A673 (cell line): Measurements from ENCODE around the gene AKAP1. TPM values are rescaled to one million over a fixed set of nuclear protein-coding genes. Genes with fewer than 3 reads are reported as not detected.

ENCODE experiments used
- BruUV-seq: library from RNA; stranded (reverse); fragments of 400-500 nt; replicated peaks from 2 replicates; lab custom pipeline; 2021; lab: Mats Ljungman, UMichigan
- CTCF ChIA-PET: fragments of 300-600 bp; sonication (Branson Sonifier 250); formaldehyde crosslinking; loops from one replicate; lab custom pipeline; 2022; ENCODE audit warnings: antibody characterized with exemption; lab: Charles Lee
- POLR2A ChIA-PET: fragments of 300-600 bp; sonication (Branson Sonifier 250); formaldehyde crosslinking; loops from one replicate; lab custom pipeline; 2022; ENCODE audit warnings: antibody characterized with exemption; ENCODE audit not compliant: low non-redundant PET; lab: Charles Lee
- DNase-seq: peaks from one replicate; pipeline ENCODE4 v3.0.0-alpha.2; 2015; ENCODE audit warnings: low spot score
- H3K27ac ChIP-seq: fragments of 200-600 bp; sonication (generic); 2 replicates; pipeline ENCODE4 v1.5.1; 2016; ENCODE audit warnings: mixed run types, low read depth, mild to moderate bottlenecking, mixed read lengths, antibody characterized with exemption, low read length; ENCODE audit not compliant: poor library complexity, severe bottlenecking
- H3K27me3 ChIP-seq: fragments of 200-600 bp; sonication (generic); replicated peaks from 2 replicates; pipeline ENCODE4 v1.6.1; 2017; ENCODE audit warnings: mixed run types, low read depth, mild to moderate bottlenecking, mixed read lengths, antibody characterized with exemption, low read length; ENCODE audit not compliant: insufficient read depth, poor library complexity
- H3K36me3 ChIP-seq: fragments of 200-600 bp; sonication (generic); 2 replicates; pipeline ENCODE4 v1.6.1; 2016; ENCODE audit warnings: mixed run types, mild to moderate bottlenecking, mixed read lengths, antibody characterized with exemption, low read length; ENCODE audit not compliant: insufficient read depth, poor library complexity, severe bottlenecking
- H3K4me1 ChIP-seq: fragments of 200-600 bp; sonication (generic); 2 replicates; pipeline ENCODE4 v1.6.1; 2017; ENCODE audit warnings: mixed run types, mild to moderate bottlenecking, mixed read lengths, antibody characterized with exemption, low read length; ENCODE audit not compliant: insufficient read depth, poor library complexity, severe bottlenecking
- H3K4me3 ChIP-seq: fragments of 200-600 bp; sonication (generic); 2 replicates; pipeline ENCODE4 v1.5.1; 2016; ENCODE audit warnings: low read depth, mixed run types, mild to moderate bottlenecking, mixed read lengths, low read length; ENCODE audit not compliant: poor library complexity, severe bottlenecking
- H3K9me3 ChIP-seq: fragments of 200-600 bp; sonication (generic); 2 replicates; pipeline ENCODE4 v1.6.1; 2016; ENCODE audit warnings: mixed run types, low read depth, mild to moderate bottlenecking, mixed read lengths, antibody characterized with exemption, low read length; ENCODE audit not compliant: poor library complexity, severe bottlenecking
- EZH2 ChIP-seq: fragments of 200-600 bp; sonication (generic); IDR thresholded peaks from 2 replicates; pipeline ENCODE4 v1.6.1; 2017; ENCODE audit warnings: borderline replicate concordance, low read depth, mild to moderate bottlenecking, mixed read lengths, antibody characterized with exemption, low read length; ENCODE audit not compliant: poor library complexity, severe bottlenecking
- intact Hi-C: fragments of 100-400 bp; cut with micrococcal nuclease; formaldehyde crosslinking; loops from one replicate; pipeline ENCODE4 v1.10.0; 2022; ENCODE audit not compliant: unreplicated experiment
- total RNA-seq: library from RNA; stranded (reverse); gene quantifications from 2 replicates; pipeline ENCODE4 v1.2.3, GENCODE V29; 2021
- TF ChIP-seq, protein P1 (sequence below): fragments of 300-800, 200-600 bp; sonication (generic); conservative IDR thresholded peaks from 2 replicates; pipeline ENCODE4 v1.5.1; 2017; ENCODE audit warnings: low read depth, mild to moderate bottlenecking, antibody characterized with exemption, low read length, moderate library complexity, mixed read lengths

The AKAP1 gene
- total RNA-seq, 1 experiment from 2014 or later, result 43.4 TPM

DNA sequence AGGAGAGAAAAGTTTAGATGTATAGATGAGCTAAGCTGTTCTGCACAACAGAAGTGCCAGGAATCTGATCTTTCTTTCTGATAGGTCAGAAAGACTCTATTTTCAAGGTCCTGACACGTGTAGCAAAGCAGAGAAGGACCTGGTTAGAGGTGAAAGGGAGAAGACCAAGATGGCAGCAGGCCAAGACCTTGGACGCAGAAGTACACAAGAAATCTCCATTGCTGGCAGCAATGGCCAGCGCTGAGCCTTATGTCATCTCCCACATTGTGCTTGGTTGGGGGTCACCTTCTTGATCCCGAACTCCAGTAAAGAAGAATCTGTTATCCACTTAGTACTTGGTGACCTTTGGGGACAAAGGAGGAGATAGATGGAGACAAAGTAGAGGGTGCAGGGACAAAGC is 41.8 kb upstream of the AKAP1 start:
- Histone ChIP-seq H3K9me3 (no peaks in the 10 kb centered on the region), H3K4me1 (no peaks in the 10 kb centered on the region), H3K36me3 (no peaks in the 10 kb centered on the region), H3K27me3 (peaks cover 20% of the 10 kb centered on the region), H3K27ac (no peak overlapping the region), H3K4me3 (no peak overlapping the region)
- no peak for DNase-seq
- CTCF ChIA-PET, result no interaction called here
- TF ChIP-seq EZH2, result no peak
- TF ChIP-seq, protein P1, sequence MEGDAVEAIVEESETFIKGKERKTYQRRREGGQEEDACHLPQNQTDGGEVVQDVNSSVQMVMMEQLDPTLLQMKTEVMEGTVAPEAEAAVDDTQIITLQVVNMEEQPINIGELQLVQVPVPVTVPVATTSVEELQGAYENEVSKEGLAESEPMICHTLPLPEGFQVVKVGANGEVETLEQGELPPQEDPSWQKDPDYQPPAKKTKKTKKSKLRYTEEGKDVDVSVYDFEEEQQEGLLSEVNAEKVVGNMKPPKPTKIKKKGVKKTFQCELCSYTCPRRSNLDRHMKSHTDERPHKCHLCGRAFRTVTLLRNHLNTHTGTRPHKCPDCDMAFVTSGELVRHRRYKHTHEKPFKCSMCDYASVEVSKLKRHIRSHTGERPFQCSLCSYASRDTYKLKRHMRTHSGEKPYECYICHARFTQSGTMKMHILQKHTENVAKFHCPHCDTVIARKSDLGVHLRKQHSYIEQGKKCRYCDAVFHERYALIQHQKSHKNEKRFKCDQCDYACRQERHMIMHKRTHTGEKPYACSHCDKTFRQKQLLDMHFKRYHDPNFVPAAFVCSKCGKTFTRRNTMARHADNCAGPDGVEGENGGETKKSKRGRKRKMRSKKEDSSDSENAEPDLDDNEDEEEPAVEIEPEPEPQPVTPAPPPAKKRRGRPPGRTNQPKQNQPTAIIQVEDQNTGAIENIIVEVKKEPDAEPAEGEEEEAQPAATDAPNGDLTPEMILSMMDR, result no peak
- intact Hi-C loops, result no loop called here
- POLR2A ChIA-PET, result no interaction called here
- BruUV-seq, result no TSS peak

DNA sequence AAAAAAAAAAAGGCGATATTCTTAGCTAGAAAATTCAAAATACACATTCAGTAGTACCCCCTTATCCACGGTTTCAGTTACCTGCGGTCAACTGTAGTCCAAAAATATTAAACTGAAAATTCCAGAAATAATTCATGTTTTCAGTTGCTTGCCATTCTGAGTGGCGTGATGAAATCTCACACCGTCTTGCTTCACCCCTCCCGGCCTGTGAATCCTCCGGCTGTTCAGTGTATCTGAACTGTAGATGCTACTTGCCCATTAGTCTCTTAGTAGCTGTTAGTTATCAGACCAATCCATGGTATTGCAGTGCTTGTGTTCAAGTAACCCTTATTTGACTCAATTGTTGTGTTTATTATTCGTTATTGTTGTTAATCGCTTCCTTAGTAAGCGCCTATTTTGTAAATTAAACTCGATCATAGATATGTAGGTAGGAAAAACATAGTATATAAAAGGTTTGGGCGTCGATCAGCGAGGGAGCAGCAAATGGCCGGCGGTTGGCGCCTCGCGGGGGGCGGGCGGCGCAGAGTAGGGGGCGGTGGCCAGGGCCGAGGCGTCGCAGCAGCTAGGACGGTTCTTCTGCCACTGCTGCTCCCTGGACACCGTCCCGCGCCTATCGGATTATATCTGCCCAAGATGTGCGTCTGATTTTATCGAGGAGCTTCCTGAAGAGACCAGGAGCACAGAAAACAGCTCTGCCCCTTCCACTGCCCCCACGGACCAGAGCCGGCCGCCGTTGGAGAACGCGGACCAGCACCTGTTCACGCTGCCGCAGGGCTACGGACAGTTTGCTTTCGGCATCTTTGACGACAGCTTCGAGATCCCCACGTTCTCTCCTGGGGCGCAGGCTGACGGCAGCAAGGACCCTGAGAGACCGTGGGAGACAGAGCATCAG is 39.8 kb upstream of the AKAP1 start:
- no TSS peak for BruUV-seq
- peaks cover 14% of the 10 kb centered on the region for H3K27me3 ChIP-seq
- no peaks in the 10 kb centered on the region for H3K36me3 ChIP-seq
- no peak overlapping the region for H3K27ac ChIP-seq
- ChIA-PET POLR2A (no interaction called here), CTCF (interaction anchor here (0.6 kb wide), 1 partner anchor 284 kb away, joined by 7 read pairs; no protein-coding TSS in a partner anchor)
- TF ChIP-seq, protein P1, result no peak
- no peak for TF ChIP-seq EZH2
- intact Hi-C loops, result no loop called here
- DNase-seq, result no peak
- H3K4me3 ChIP-seq, result peak overlapping the region; percentile 26
- H3K9me3 ChIP-seq, result no peaks in the 10 kb centered on the region
- H3K4me1 ChIP-seq, result no peaks in the 10 kb centered on the region

GRCh38 chr17:57045868-57046704 is 39.0 kb upstream of the AKAP1 start:
- peaks cover 14% of the 10 kb centered on the region for H3K27me3 ChIP-seq
- TF ChIP-seq EZH2, result no peak
- TF ChIP-seq, protein P1, result no peak
- no peaks in the 10 kb centered on the region for H3K4me1 ChIP-seq
- ChIA-PET POLR2A (no interaction called here), CTCF (no interaction called here)
- BruUV-seq, result no TSS peak
- DNase-seq, result no peak
- intact Hi-C loops, result no loop called here
- H3K9me3 ChIP-seq, result no peaks in the 10 kb centered on the region
- peak overlapping the region; percentile 26 for H3K4me3 ChIP-seq
- no peaks in the 10 kb centered on the region for H3K36me3 ChIP-seq
- H3K27ac ChIP-seq, result no peak overlapping the region
